Adrenal gland (tissue), 12 donors: Measurements from ENCODE around the gene AASDH. TPM values are rescaled to one million over a fixed set of nuclear protein-coding genes. Genes with fewer than 3 reads are reported as not detected.

Experiments used
- DNase-seq, 7 donors: peaks; one replicate each; pipeline ENCODE4 v3.0.0-alpha.2; 2019 to 2020
- H3K27ac ChIP-seq, 5 donors: fragments of 200-600 bp; sonication (generic) in 4 of 5; 1 replicate in 3 of 5; 2 replicates in 2 of 5; pipeline versions ENCODE4 v1.5.1 to v1.8.0; 2016 to 2020; ENCODE audit warnings: mild to moderate bottlenecking in 1 of 5
- H3K27me3 ChIP-seq: fragments of 200-600 bp; 2 replicates; pipeline ENCODE4 v1.8.0; 2021
- H3K36me3 ChIP-seq, 2 donors: fragments of 200-600 bp; replicated peaks in 1 of 2; 1 replicate in 1 of 2; 2 replicates in 1 of 2; pipeline versions ENCODE4 v1.5.1 to v1.8.0; 2018 to 2022
- H3K4me1 ChIP-seq, 2 donors: fragments of 200-600 bp; replicated peaks in 1 of 2; 1 replicate in 1 of 2; 2 replicates in 1 of 2; pipeline versions ENCODE4 v1.5.1 to v1.8.0; 2018 to 2021
- H3K4me3 ChIP-seq, 4 donors: fragments of 200-600 bp; sonication (generic) in 3 of 4; one replicate each; pipeline ENCODE4 v1.5.1; 2016 to 2018
- H3K9me3 ChIP-seq, 3 donors: fragments of 200-600 bp; sonication (generic) in 1 of 3; replicated peaks in 1 of 3; 1 replicate in 2 of 3; 2 replicates in 1 of 3; pipeline versions ENCODE4 v1.5.1 to v1.8.0; 2016 to 2021
- CTCF ChIP-seq, 6 experiments: fragments of 450-650 bp in 4 of 6; fragments of 200-600 bp in 2 of 6; sonication (generic) in 1 of 6; IDR thresholded peaks; 1 replicate in 5 of 6; 2 replicates in 1 of 6; pipeline versions ENCODE4 v1.5.1 to v1.8.0; 2016 to 2021; ENCODE audit warnings: antibody characterized with exemption in 6 of 6, mild to moderate bottlenecking in 2 of 6, moderate library complexity in 1 of 6
- POLR2A ChIP-seq, 2 donors: fragments of 450-650 bp; IDR thresholded peaks; one replicate each; pipeline ENCODE4 v1.6.1; 2017; ENCODE audit warnings: antibody characterized with exemption in 2 of 2, mild to moderate bottlenecking in 2 of 2, moderate library complexity in 1 of 2
- WGBS, 4 donors: extraction: QIAGEN DNeasy Blood & Tissue Kit in 2 of 4; methylation state at CpG; one replicate each; pipeline versions ENCODE4 v1.1.5 to v1.1.7; 2013 to 2017; 5-methylcytosine and 5-hydroxymethylcytosine counted together
- intact Hi-C, 2 donors: fragments of 100-400 bp; cut with DNase I; formaldehyde crosslinking; loops; one replicate each; pipeline versions ENCODE4 v1.14.1 to v1.15.0; 2022 to 2023
- polyA plus RNA-seq, 3 donors: library from polyadenylated mRNA; stranded (reverse); fragments of 200-250 nt in 2 of 3; fragments of 350-450 nt in 1 of 3; fragmentation: Illumina TruSeq in 1 of 3; extraction: RNeasy Lipid Tissue Mini Kit (QIAGEN cat#74804) in 1 of 3; gene quantifications; one replicate each; pipeline ENCODE4 v1.2.3, GENCODE V29; 2013 to 2014
- total RNA-seq, 9 donors: library from RNA; depleted of rRNA in 4 of 9; stranded (reverse); fragments of >200 nt in 4 of 9; fragments of 120-200 nt in 1 of 9; fragmentation: NEBNext Ultra II Directional in 1 of 9; extraction: Animal tissue kit (Norgen Biotek cat#: 25700) in 1 of 9; gene quantifications; one replicate each; pipeline versions ENCODE4 v1.1.0 to v1.2.4, GENCODE V29; 2013 to 2023
- donor health status: healthy with polysubstance abuse.
- donor health status: Bipolar disorder and iron deficiency.
- donor health status: DM: yes; HTN: yes; CAD: no.
- donor health status: DM: no; HTN: no; CAD: no.
- donor health status: DM: no; HTN: no; CAD: no.
- donor health status: DM: yes; HTN: yes; CAD: no.

The AASDH gene
- total and polyA plus RNA-seq, 12 donors: 2.5 to 22.2 (median 13.6) TPM

GRCh38 chr4:56375458-56375857 lies 11.8 kb downstream of the AASDH start:
- Histone ChIP-seq H3K27me3 (no peaks in the 10 kb centered on the region), H3K27ac (no peak overlapping the region), H3K36me3 (peaks cover 0 to 4% of the 10 kb centered on the region in 2 donors), H3K4me3 (no peak overlapping the region), H3K9me3 (no peaks in the 10 kb centered on the region), H3K4me1 (no peaks in the 10 kb centered on the region)
- no peak for DNase-seq
- TF ChIP-seq CTCF (IDR thresholded peaks at IDR 0.05) (no peak), POLR2A (IDR thresholded peaks at IDR 0.05) (no peak)
- intact Hi-C loops: no loop called here
- WGBS, 4 donors: 84 to 91% (median 85%) methylated on average over 2 of the region's 2 CpGs

GRCh38 chr4:56374956-56375355 lies 12.3 kb downstream of the AASDH start:
- 95 to 100% (median 100%) methylated on average over 1 of the region's 1 CpG for WGBS, 4 donors
- intact Hi-C loops: no loop called here

GRCh38 chr4:56372774-56373173 lies 14.5 kb downstream of the AASDH start:
- no peaks in the 10 kb centered on the region for H3K27me3 ChIP-seq
- 0 to 78% (median 26%) methylated on average over 1 of the region's 1 CpG for WGBS, 4 donors
- H3K4me1 ChIP-seq: no peaks in the 10 kb centered on the region
- intact Hi-C loops: no loop called here
- H3K27ac ChIP-seq: no peak overlapping the region
- no peaks in the 10 kb centered on the region for H3K9me3 ChIP-seq
- H3K4me3 ChIP-seq: no peak overlapping the region
- no peak for TF ChIP-seq POLR2A (IDR thresholded peaks at IDR 0.05)
- no peak for TF ChIP-seq CTCF (IDR thresholded peaks at IDR 0.05)
- H3K36me3 ChIP-seq: peaks cover 0 to 9% of the 10 kb centered on the region in 2 donors
- no peak for DNase-seq

More at GRCh38 chr4:56374956-56375355, 12.3 kb downstream of the AASDH start:
- Histone ChIP-seq H3K36me3 (peaks cover 0 to 2% of the 10 kb centered on the region in 2 donors), H3K27ac (no peak overlapping the region), H3K9me3 (no peaks in the 10 kb centered on the region), H3K4me1 (no peaks in the 10 kb centered on the region), H3K4me3 (no peak overlapping the region), H3K27me3 (no peaks in the 10 kb centered on the region)
- DNase-seq: no peak
- TF ChIP-seq CTCF (IDR thresholded peaks at IDR 0.05) (no peak), POLR2A (IDR thresholded peaks at IDR 0.05) (no peak)

- intact Hi-C loops: no loop called here
- no peak overlapping the region for H3K4me3 ChIP-seq
- WGBS, 4 donors: 68 to 78% (median 70%) methylated on average over 8 of the region's 8 CpGs
- H3K9me3 ChIP-seq: no peaks in the 10 kb centered on the region
- peaks cover 0 to 9% of the 10 kb centered on the region in 2 donors for H3K36me3 ChIP-seq
- H3K27me3 ChIP-seq: no peaks in the 10 kb centered on the region
- no peaks in the 10 kb centered on the region for H3K4me1 ChIP-seq
- no peak overlapping the region for H3K27ac ChIP-seq
- DNase-seq: no peak
- TF ChIP-seq CTCF (IDR thresholded peaks at IDR 0.05): no peak
- TF ChIP-seq POLR2A (IDR thresholded peaks at IDR 0.05): no peak
Measured at GRCh38 chr4:56371426-56372220, 15.7 kb downstream of the AASDH start.
